HG03575 (cell line): ENCODE results near the gene ZNF304.

Experiments used
- ATAC-seq: cut with Tn5 transposase; IDR thresholded peaks from one replicate; pipeline ENCODE4 v1.9.1; 2021; ENCODE audit not compliant: unreplicated experiment, insufficient number of reproducible peaks, low FRiP score; ENCODE audit errors: extremely low read depth

The ZNF304 gene

DNA sequence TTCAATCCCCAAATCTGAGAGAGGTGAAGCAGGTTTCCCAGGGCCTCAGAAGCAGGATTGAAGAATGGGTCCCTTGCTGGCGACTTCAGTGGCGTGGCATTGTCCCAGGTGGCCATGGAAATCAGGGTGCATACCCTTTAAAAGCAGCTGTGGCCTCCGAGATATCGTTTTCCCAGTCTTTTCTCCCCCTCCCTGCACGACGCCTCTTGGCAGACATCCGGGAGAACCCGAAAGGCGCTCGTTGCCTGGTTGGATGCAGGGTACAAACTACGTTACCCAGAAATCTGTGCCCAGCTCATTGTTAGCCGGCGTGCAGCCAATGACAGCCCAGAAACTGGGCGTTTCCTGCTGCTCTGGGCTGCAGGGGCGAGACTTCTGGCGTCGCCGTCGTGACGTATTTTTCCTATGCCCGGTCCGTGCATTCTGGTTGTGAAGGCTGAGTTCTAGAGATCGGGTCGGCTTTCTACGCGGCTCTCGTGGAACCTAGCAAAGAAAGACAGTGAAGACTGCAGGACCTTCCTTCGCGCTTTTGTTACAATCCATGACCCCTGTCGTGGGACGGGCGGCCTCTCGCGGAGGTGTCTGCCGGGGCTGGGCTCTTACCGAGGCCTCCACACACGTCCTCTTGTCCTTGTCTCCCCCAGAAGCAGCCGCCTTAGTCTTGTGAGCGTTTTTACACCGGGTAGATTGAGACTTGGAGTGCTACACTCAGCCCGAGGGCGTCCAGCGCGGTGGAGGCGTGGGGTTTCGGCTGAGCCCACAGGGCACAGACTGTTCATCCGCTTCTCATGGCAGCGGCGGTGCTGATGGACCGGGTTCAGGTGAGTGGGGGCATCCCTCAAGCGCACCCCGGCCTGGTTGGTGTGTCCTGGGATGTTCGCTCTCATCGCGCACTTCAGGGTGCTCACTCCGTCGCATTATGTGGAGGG is at the start of gene ZNF304:
Gene ZNF304, plus strand, starts transcription at position 395 of the 929 bp plus-strand sequence. Its CDS starts 394 bp downstream, at position 789.
- peak; percentile 84 for ATAC-seq

DNA sequence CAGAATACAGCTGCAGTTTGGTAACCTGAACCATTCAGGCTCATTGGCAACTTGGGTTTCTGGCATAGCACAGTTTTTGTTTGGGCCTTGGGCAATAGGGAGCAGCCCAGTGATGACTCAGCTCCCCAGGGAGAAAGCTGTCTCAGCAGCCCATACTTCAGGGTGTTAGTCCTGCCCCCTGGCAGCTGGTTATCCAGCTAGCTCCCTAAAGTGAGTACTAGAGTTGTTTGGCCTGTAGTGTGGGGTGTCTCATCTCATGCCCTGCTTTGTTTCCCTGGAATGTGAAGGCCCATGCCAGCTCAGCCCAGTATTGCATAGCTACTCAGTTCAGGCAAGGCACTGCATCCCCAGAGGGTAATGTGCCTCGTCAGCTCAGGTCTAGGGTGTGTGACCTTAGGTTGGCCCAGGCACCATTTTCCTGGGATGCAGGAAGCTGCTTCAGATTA is 49.0 kb upstream of the ZNF304 start:
- no peak for ATAC-seq

DNA sequence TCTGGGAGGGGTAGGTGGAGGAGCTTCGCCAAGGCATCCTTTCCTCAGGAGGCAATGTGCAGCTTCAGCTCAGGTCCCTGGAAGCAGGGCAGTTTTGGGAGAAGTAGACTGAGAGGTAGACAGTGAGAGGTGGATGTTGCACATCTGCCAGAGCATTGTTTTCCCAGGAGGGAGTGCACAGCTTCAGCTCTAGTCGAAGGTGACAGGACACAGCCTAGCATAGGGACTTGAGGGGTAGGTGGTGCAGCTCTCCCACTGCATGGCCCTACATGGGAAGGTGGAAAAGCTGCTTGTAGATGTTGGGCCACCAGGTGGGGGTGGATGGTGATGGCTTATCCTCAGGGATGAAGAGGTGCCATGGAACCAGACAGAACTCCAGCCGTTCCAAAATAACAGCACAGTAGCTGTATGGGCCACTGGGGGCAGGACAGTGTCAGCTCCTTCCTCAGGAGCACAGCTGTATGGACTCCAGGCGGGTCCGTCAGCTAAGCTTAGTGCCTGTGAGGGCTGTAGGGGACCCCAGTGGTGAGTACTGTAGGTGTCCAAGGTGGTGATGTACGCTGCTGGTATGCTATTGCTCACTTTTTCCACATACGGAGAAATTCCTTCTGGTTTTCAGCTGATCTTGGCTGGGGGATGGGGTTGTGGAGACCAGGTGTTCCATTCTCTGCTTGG is 48.2 kb upstream of the ZNF304 start:
- ATAC-seq = no peak

DNA sequence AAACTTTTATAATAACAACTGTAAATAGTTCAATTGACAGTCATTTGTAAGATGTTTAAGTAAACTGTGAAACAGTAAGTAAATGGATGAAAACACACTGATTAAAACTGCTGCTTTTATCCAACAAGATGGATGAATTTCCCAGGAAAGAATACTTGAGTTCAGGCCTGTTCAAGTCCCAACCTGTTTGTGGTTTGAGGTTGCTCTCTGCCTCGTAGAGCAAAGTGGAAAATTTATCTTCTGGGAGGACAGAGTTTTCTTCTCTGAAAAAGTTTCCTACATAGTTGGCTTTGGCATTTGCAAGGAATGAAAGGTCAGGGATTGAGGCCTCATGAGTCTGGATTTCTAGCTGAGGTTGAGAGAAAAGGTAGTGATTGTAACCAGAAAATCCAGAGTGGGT is 46.0 kb upstream of the ZNF304 start:
- no peak for ATAC-seq

DNA sequence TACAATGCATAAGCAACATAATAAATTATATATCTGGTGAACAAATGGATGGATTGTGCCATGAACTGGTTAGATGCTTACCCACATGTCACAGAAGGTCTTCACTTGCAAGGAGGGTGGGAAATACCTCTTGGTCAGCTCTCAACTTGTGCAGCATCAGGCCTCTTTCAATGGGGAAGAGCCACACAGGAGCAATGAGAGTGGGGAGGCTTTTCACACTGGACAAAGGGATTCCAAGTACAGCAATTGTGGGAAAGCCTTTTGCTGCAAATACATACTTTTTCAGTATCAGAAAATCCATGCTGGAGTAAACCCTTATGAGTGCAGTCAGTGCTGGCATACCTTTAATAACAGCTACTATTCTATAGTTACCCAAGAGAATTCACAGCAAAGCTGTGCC is 42.6 kb upstream of the ZNF304 start:
- no peak for ATAC-seq

DNA sequence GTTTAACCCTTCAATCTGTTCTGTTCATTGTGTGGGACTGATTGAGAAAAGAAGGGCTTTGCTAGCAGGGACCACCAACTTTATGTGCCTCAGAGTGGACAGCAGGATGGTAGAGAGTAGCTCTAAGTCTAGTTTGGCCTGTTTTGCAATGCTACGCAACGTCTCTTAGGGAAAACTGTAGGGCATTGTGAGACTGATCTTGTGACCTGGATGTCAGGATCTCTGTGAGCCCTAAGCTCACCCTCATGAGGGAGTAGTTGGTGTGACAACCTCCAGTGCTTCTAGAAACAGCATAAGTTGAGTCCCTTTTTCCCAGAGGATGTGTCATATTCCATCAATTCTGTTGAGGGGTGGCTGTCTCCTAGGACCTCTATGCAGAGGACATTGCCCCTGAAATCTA is 40.3 kb upstream of the ZNF304 start:
- ATAC-seq = no peak

DNA sequence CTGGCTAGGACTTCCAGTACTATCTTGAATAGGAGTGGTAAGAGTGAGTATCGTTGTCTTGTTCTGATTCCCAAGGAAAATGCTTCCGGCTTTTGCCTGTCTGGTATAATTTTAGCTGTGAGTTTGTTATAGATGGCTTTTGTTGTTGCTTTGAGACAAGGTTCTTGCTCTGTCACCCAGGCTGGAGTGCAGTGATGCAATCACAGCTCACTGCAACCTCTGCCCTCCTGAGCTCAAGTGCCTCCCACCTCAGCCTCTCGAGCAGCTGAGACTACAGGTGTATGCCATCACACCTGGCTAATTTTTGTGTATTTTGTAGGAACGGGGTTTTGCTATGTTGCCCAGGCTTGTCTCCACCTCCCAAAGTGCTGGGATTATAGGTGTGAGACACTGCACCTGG is 36.9 kb upstream of the ZNF304 start:
- ATAC-seq = no peak

DNA sequence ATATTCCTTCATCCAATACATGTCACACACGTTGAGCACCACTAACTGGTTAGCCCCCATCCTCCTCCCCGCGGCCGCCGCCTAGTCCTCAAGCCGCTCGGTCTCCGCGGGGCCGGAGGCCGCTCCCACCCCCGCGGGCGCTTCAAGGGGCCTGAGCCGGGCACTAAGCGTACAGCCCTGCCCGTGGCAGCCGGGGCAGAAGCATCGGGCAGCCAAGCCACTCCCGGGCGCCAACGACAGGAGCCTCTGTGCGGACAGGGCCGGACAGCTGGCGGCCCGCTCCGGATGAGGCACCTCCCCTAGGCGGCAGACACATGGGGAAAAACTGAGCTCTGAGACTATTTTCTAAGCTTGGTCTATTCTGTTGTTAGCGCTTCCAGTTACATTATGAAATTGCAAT is 33.6 kb upstream of the ZNF304 start:
- no peak for ATAC-seq

DNA sequence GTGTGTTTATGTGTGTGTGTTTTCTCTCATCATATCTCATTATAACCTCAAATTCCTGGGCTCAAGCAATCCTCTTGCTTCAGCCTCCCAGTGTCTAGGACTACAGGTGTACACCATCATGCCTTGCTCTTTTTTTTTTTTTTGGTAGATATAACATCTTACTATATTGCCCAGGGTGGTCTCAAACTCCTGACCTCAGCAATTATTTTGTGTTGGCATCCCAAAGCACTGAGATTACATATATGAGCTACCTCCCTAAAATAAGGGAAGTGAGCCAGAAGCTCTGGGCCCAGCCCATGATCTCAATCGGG is 31.2 kb upstream of the ZNF304 start:
- no peak for ATAC-seq

DNA sequence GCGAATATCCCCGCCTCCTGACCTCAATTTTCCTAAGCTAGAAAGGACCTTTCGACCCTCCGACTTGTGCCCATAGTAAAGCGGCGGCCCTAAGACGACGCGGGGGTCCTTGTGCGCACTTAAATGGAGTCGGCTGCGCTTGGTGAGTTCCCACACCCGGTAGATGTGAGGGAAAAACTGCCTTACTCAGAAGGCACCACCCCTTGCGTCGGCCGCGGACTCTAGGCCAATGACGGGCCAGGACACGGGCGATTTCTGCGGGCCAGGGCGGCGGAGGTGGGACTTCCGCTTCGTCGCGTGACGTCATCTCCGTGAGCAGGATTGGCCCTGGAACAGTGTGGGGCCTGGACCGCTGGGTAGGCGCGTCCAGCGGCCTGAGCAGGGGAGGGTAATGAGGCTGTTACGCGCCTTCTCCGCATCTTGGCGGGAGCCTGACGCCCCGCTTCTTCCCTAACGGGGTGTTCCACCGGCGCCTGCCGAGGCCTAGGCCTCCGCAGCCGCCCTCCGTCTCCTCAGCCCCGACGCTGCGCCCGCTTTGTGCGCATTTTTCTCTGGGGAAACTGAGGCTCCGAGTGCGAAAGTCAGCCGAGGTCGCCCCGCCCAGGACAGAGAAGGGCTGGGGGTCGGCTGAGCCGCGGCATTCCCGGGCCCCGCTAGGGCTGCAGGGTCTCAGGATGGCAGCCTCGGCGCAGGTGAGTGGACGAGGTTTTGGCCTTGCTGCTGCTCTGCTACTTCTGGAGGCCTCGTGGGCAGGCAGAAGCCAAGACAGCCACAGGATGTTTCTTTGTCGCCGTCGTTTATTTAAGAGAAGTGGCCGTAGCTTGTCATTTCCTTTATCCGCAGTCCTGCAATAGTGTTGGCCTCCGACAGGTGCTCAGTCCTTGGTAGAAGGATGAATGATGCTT is 30.6 kb upstream of the ZNF304 start, which contains the start of gene ZNF543:
Gene ZNF543, plus strand, starts transcription at position 293 of the 905 bp plus-strand sequence. Its CDS starts 382 bp downstream, at position 675.
- peak; percentile 77 for ATAC-seq

DNA sequence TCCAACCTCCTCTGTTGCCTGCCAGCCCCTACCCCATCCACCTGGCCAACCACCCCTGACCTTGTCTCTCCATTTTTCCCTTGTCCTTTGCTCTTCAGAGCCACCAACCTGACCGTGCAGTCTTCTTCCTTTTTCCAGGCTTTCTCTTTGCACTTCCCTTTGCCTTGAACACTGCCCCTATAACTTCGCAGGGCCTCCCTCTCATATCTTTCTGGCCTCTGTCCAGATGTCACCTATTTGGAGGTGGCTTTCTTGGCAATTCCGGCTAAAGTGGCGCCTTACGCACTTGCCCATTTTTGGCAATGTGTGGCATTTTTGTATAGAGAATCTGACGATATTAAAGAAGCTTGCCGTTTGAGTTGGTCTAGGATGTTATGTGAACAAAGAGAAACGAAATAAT is 30.0 kb upstream of the ZNF304 start:
- no peak for ATAC-seq

DNA sequence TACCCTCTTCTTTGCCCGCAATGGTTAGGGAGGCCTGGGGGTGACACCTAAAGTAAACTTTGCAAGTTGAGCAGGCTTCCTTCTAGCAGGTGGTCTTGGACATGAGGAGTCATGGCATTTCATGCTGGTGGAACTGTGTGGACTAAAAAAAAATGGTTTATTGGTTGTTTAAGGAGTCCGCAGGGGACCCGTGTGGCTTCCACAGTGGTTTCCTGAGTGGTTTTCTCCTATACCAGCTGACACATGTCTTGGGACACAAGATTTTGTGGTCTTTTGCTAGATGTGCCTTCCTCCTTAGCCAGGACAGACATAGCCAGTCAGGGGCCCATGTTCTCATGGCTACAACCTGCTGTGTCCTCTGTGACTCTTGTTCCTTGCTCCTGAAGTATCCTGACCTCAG is 29.3 kb upstream of the ZNF304 start:
- no peak for ATAC-seq

DNA sequence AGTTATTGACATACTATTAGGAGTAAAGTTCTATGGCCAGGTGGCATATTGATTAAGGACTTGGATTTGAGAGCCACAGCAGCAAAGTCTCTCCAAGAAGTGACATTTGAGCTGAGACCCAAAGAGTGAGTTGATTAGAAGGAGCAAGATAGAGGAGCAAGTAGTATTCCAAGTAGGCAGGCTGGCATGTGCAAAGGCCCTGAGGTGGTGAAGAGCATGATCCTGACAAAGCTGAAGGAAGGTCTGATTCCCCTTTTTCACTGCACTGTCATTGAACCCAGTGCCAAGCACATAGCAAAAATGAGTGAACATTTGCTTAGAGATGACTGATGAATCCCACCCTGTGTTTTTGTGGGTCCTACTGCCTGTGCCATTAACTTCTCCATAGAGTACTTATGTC is 26.1 kb upstream of the ZNF304 start:
- ATAC-seq = no peak

DNA sequence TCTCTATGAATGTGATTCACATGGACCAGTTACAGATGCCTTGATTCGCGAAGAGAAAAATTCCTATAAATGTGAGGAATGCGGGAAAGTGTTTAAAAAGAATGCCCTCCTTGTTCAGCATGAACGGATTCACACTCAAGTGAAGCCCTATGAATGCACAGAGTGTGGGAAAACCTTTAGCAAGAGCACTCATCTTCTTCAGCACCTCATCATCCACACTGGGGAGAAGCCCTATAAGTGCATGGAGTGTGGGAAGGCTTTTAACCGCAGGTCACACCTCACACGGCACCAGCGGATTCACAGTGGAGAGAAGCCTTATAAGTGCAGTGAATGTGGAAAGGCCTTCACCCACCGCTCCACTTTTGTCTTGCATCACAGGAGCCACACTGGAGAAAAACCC is 23.1 kb upstream of the ZNF304 start:
- ATAC-seq = no peak

DNA sequence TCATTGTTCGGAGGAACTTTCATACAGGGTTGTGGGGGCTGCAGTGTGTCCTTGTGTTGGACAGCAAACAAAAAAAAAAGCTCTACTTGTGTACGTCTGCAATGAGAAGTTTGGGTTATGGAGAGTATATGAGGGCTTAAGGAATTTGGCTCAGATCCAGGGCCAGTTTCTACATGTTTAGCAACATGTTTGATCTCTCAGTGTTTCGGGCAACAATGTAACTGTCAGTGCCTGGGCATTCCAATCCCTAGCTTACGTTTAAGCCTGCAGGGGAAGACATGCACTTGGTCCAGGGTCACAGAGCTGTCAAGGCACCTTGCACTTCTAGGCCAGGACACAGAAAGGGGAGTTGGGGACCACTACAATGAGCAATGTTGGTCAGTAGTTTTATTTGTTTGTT is 16.9 kb upstream of the ZNF304 start:
- no peak for ATAC-seq

DNA sequence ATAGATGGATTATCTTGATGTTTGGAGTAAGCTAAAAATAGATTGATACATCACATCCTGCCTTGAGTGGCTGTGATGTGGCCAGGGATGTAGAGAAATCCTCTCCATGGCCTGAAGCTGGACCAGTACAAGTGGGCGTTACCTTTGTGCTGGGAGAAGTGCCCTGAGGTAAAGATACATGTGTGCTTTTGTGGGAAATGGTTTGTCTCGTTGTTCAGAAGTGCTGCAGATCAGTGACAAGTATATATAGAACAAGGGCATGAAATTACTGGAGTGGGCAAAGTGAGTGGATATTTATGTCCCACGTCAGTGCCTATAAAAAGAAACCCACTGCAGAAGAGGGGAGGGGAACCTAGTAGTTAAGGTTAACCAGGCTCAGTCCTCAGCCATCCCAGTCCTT is 12.2 kb upstream of the ZNF304 start:
- ATAC-seq = no peak

DNA sequence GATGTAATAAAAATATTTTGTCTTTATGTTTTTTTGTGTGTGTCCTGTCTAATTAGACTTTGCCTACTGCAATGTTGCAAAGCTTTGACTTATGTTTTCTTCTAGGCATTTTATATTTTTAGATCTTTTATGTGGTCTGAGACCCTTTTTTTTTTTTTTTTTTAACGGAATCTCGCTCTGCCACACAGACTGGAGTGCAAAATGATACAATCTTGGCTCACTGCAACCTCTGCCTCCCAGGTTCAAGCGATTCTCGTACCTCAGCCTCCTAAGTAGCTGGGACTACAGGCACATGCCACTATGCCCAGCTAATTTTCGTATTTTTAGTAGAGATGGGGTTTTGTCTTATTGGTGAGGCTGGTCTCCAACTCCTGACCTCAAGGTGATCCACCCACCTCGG is 8.5 kb upstream of the ZNF304 start:
- ATAC-seq = no peak

DNA sequence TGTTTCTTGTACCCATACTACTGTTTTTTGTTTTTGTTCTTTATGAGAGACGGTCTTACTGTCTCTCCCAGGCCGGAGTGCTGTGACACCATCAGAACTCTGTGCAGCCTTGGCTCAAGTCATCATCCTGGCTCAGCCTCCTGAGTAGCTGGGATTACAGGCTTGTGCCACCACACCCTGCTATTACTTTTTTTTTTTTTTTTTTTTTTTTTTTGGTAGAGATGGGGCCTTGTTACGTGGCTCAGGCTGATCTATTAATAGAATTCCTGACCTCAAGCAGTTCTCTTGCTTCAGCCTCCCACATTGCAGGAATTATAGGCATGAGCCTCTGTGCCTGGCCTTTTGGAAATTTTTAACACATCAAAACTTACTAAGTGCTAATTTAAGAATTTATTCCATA is 2.9 kb upstream of the ZNF304 start:
- ATAC-seq = no peak

DNA sequence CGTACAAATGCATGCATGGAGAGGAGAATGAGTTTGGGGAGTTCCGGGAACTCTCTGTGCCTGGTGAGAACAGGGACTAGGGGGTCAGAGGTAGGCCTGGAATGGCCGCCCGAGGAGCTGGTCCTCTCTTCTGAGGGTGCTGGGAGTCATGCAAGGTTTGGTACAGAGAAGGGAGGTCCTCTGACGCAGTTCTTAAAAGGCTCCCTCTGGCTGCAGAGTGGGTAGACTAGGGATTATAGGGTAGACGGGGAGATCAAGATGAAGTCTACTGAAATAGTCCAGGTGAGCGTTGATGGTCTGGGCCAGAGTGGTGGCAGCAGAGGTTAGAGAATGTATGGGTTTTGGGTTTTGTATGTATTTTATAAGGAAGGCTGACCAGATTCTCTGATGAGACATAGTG is 796 bp downstream of the ZNF304 start:
- ATAC-seq = no peak
